Uterus (tissue), 2 donors: ENCODE measurements around the gene AIPL1.

Experiments
- CTCF ChIP-seq, 4 experiments: fragments of 200-600 bp in 2 of 4; fragments of 450-650 bp in 2 of 4; sonication (generic) in 2 of 4; IDR thresholded peaks; one replicate each; pipeline ENCODE4 v1.5.1; 2016 to 2019; ENCODE audit warnings: antibody characterized with exemption in 4 of 4, mild to moderate bottlenecking in 2 of 4, moderate library complexity in 1 of 4
- POLR2A ChIP-seq, 2 donors: fragments of 450-650 bp; IDR thresholded peaks; one replicate each; pipeline ENCODE4 v1.6.1; 2016; ENCODE audit warnings: antibody characterized with exemption in 2 of 2, mild to moderate bottlenecking in 1 of 2, moderate library complexity in 1 of 2

- no peak for TF ChIP-seq CTCF (IDR thresholded peaks at IDR 0.05)
- TF ChIP-seq POLR2A (IDR thresholded peaks at IDR 0.05): no peak
These were observed 47.5 kb downstream of the AIPL1 start for GRCh38 chr17:6387442-6387841.
